Measurements from ENCODE around the gene MOCOS. TPM values are rescaled to one million over a fixed set of nuclear protein-coding genes. Genes with fewer than 3 reads are reported as not detected.

MOCOS gene
- total and polyA plus RNA-seq, 2 donors (not counting 1 experiment from before 2014, with no cell fraction given): 0.01 to 0.05 TPM

GRCh38 chr18:36316246-36316645, 128.9 kb downstream of the MOCOS start:
- Histone ChIP-seq H3K36me3 (replicated peaks in 1 of 2; ENCODE audit: control extremely low read depth in 1 of 2, control insufficient read depth in 1 of 2, extremely low read depth in 1 of 2, insufficient read depth in 2 of 2, low read length in 1 of 2) (no peaks in the 10 kb centered on the region), H3K4me1 (ENCODE audit: control insufficient read depth in 2 of 2, insufficient read depth in 2 of 2, low read length in 2 of 2) (no peaks in the 10 kb centered on the region), H3K27ac (ENCODE audit: low read length in 2 of 2) (no peak overlapping the region), H4K20me1 (ENCODE audit: control insufficient read depth, insufficient read depth, low read length, poor library complexity, severe bottlenecking) (no peaks in the 10 kb centered on the region), H2AFZ (ENCODE audit: insufficient read depth, low read depth, low read length, poor library complexity, severe bottlenecking) (no peak overlapping the region), H3K9ac (ENCODE audit: low read length) (no peak overlapping the region), H3K4me3 (ENCODE audit: control extremely low read depth in 1 of 5, extremely low read depth in 1 of 5, insufficient read depth in 1 of 5, low read depth in 2 of 5, low read length in 4 of 5) (no peak overlapping the region), H3K79me2 (ENCODE audit: control insufficient read depth, insufficient read depth, low read length) (no peaks in the 10 kb centered on the region), H3K9me3 (ENCODE audit: control extremely low read depth in 1 of 3, control insufficient read depth in 2 of 3, insufficient read depth in 1 of 3, low read length in 2 of 3) (no peaks in the 10 kb centered on the region), H3K4me2 (replicated peaks; ENCODE audit: low read depth, low read length, poor library complexity, severe bottlenecking) (no peak overlapping the region), H3K27me3 (replicated peaks in 1 of 4; ENCODE audit: control extremely low read depth in 1 of 4, control insufficient read depth in 3 of 4, insufficient read depth in 4 of 4, low read length in 3 of 4) (no peaks in the 10 kb centered on the region)
- DNase-seq (no peak), ATAC-seq (ENCODE audit: low read depth) (no peak)
- no peak overlapping the region for H3K27ac Mint-ChIP-seq
- H3K4me3 Mint-ChIP-seq: no peak overlapping the region
- peaks cover 35% of the 10 kb centered on the region for H3K27me3 Mint-ChIP-seq
- H3K4me1 Mint-ChIP-seq: no peaks in the 10 kb centered on the region
- TF ChIP-seq CTCF (IDR thresholded peaks at IDR 0.05): no peak
- no peak for TF ChIP-seq EZH2 (IDR thresholded peaks at IDR 0.05; ENCODE audit: borderline replicate concordance, insufficient read depth, low read depth, low read length, poor library complexity, severe bottlenecking)
- CTCF ChIA-PET: no interaction called here
- POLR2A ChIA-PET: interaction anchor here (0.7 kb wide), 1 partner anchor 748 kb away, joined by 5 read pairs; no protein-coding TSS in a partner anchor
- H3K9me3 Mint-ChIP-seq (ENCODE audit: insufficient read depth): peaks cover 12% of the 10 kb centered on the region
- no CpG with 5 or more reads among the region's 2 CpGs for WGBS (ENCODE audit: insufficient coverage)
- intact Hi-C loops (cut with micrococcal nuclease): no loop called here

Other genes with a start within 250 kb of the MOCOS start
- gene RPRD1A, start 119.9 kb upstream of the MOCOS start, total RNA-seq: 62.6 and 66.5 TPM in 2 replicates
- gene RPRD1A, start 119.9 kb upstream of the MOCOS start, polyA plus RNA-seq: 27.6 and 45.8 TPM in 2 replicates
- gene SLC39A6, start 58.2 kb upstream of the MOCOS start, total RNA-seq: 18.2 and 19.5 TPM in 2 replicates
- gene SLC39A6, start 58.2 kb upstream of the MOCOS start, polyA plus RNA-seq: 8.9 and 10.8 TPM in 2 replicates
- 137 and 169 TPM in 2 replicates for gene ELP2, start 57.6 kb upstream of the MOCOS start, total RNA-seq
- gene ELP2, start 57.6 kb upstream of the MOCOS start, polyA plus RNA-seq: 45.7 and 65.1 TPM in 2 replicates
- not detected in 2 replicates for gene FHOD3, start 110.2 kb downstream of the MOCOS start, total RNA-seq
- not detected in 2 replicates for gene FHOD3, start 110.2 kb downstream of the MOCOS start, polyA plus RNA-seq